Breast epithelium (tissue), 3 donors: Measurements from ENCODE around the gene HNRNPA3.

Source experiments
- CTCF ChIP-seq, 3 donors: fragments of 450-650 bp; IDR thresholded peaks; one replicate each; pipeline ENCODE4 v1.5.1; 2016 to 2017; ENCODE audit warnings: antibody characterized with exemption in 3 of 3, mild to moderate bottlenecking in 3 of 3, moderate library complexity in 3 of 3
- POLR2A ChIP-seq: fragments of 450-650 bp; IDR thresholded peaks from one replicate; pipeline ENCODE4 v1.6.1; 2016; ENCODE audit warnings: antibody characterized with exemption, mild to moderate bottlenecking, moderate library complexity
- POLR2AphosphoS5 ChIP-seq, 3 donors: sonication (generic); formaldehyde crosslinking; IDR thresholded peaks; one replicate each; pipeline ENCODE4 v1.6.1; 2017; ENCODE audit warnings: antibody characterized with exemption in 3 of 3

- no peak for TF ChIP-seq POLR2A
- TF ChIP-seq CTCF (IDR thresholded peaks at IDR 0.05): no peak
- TF ChIP-seq POLR2AphosphoS5 (IDR thresholded peaks at IDR 0.05): no peak
Observed at GRCh38 chr2:177270531-177270930, 57.9 kb downstream of the HNRNPA3 start.
